ENCODE results near the gene DNAJC6. TPM values are rescaled to one million over a fixed set of nuclear protein-coding genes. Genes with fewer than 3 reads are reported as not detected.
"Not testable (repeated sequence)": the region's sequence is repeated elsewhere in the genome, so short reads cannot be mapped to it uniquely, and the experiment has no call there.

Gene DNAJC6
- polyA plus RNA-seq, 2 of the 4 experiments (the other 2 are of a cell fraction): 3.0 to 5.0 TPM

DNA sequence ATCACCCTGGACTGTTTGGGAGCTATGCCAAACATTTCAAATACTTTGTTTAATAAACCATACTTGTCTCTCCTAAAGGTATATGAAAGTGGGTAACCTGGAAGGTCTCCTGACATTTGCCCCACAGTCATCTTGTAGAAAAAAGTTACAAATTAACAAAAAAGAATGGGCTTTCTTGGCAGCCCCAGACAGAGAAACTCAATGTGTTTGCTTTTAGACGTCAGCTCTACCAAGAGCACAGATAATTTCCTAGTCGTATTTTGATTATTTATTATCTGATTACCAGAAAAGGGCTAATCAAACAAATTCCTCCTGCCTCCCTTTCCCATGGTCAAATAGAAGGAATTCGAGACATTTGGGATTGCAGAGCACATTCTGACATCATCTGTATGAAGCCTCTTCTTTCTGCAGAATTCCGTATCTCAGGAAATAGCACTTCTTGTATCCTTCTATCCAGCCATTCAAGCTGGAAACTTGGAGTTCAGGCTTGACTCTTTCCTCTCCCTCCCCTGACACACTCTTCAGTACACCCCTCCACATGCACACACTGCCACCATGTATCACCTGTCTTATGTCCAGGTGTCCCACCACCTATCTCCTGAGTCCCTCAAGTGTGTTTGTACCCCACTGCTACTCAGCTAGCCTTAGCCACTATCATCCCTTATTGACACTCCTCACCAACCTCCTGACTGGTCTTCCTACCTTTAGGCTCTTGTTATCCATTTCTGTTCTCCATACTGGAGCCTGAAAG, 68.3 kb downstream of the DNAJC6 start:
- Histone ChIP-seq H3K9me3 (no peaks in the 10 kb centered on the region), H3K4me2 (peak overlapping the region; percentile 51), H3K4me3 (no peak overlapping the region), H3K4me1 (peaks cover 15% of the 10 kb centered on the region), H3K27ac (no peak overlapping the region; a peak in 1 of 6 replicates)
- ChIA-PET CTCF (no interaction called here), POLR2A (no interaction called here)
- TF ChIP-seq ZNF302 (CRISPR knock-in tag; IDR thresholded peaks at IDR 0.05): no peak
- TF ChIP-seq HOXA7 (CRISPR knock-in tag; IDR thresholded peaks at IDR 0.05): no peak
- TF ChIP-seq KDM5A (IDR thresholded peaks at IDR 0.05): no peak
- TF ChIP-seq HEYL (CRISPR knock-in tag; IDR thresholded peaks at IDR 0.05): no peak
- TF ChIP-seq, protein P1, sequence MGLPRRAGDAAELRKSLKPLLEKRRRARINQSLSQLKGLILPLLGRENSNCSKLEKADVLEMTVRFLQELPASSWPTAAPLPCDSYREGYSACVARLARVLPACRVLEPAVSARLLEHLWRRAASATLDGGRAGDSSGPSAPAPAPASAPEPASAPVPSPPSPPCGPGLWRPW (IDR thresholded peaks at IDR 0.05): no peak
- TF ChIP-seq, protein P2, sequence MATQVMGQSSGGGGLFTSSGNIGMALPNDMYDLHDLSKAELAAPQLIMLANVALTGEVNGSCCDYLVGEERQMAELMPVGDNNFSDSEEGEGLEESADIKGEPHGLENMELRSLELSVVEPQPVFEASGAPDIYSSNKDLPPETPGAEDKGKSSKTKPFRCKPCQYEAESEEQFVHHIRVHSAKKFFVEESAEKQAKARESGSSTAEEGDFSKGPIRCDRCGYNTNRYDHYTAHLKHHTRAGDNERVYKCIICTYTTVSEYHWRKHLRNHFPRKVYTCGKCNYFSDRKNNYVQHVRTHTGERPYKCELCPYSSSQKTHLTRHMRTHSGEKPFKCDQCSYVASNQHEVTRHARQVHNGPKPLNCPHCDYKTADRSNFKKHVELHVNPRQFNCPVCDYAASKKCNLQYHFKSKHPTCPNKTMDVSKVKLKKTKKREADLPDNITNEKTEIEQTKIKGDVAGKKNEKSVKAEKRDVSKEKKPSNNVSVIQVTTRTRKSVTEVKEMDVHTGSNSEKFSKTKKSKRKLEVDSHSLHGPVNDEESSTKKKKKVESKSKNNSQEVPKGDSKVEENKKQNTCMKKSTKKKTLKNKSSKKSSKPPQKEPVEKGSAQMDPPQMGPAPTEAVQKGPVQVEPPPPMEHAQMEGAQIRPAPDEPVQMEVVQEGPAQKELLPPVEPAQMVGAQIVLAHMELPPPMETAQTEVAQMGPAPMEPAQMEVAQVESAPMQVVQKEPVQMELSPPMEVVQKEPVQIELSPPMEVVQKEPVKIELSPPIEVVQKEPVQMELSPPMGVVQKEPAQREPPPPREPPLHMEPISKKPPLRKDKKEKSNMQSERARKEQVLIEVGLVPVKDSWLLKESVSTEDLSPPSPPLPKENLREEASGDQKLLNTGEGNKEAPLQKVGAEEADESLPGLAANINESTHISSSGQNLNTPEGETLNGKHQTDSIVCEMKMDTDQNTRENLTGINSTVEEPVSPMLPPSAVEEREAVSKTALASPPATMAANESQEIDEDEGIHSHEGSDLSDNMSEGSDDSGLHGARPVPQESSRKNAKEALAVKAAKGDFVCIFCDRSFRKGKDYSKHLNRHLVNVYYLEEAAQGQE (IDR thresholded peaks at IDR 0.05): no peak
- no peak for TF ChIP-seq CBX2 (IDR thresholded peaks at IDR 0.05; ENCODE audit: borderline replicate concordance, low read depth)
- TF ChIP-seq ZC3H11A (IDR thresholded peaks at IDR 0.05): no peak
- no peak for TF ChIP-seq EHMT2 (IDR thresholded peaks at IDR 0.05; ENCODE audit: low read depth)
- no peak for TF ChIP-seq FOSB (CRISPR knock-in tag; IDR thresholded peaks at IDR 0.05)
- TF ChIP-seq RARB (CRISPR knock-in tag; IDR thresholded peaks at IDR 0.05): no peak
- TF ChIP-seq POLR2AphosphoS2 (conservative IDR thresholded peaks at IDR 0.05; ENCODE audit: low read length): no peak
- ATAC-seq (peak in 1 of 2 experiments; percentile 75; a peak in 3 of 6 replicates), DNase-seq (ENCODE audit: low read depth in 1 of 2, low spot score in 1 of 2) (peak in 1 of 2 experiments; percentile 27), FAIRE-seq (no peak)
- WGBS (ENCODE audit: missing lambda C conversion rate): 36% methylated on average over 4 of the region's 4 CpGs

DNA sequence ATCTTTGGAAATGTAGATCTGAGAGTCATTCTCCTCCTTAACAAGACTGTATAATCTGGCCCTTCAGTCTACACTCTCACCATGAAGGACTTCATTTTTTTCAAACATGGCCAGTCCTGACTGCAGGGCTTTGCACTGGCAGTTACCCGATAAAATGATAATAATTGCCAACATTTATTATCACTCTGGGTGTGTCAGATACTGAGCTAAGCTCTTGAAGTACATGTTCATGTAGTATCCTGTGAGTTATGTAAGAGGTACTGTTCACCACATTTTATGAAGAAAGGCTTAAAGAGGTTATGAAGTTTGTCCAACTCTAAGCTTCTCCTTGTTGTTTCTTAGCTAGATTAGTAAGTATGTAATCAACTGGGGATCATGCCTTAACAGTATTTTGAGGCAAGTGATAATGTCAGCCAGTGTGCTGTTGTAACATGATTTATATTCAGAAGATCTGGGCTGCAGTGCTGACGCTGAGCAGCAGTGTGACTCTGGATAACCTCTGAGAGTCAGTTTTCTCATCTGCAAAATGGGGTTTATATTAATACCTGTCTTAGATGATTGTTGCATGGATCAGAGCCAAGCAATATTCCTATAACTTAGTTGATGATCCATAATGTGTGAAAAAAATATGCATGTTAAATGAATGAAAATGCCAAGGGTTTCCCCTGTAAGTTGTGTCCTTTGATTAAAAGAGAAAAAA, 69.1 kb downstream of the DNAJC6 start:
- peaks cover 12% of the 10 kb centered on the region; the same call in 2 of the 3 replicates for H3K4me1 ChIP-seq
- H3K4me2 ChIP-seq: no peak overlapping the region
- H3K27ac ChIP-seq: no peak overlapping the region
- ATAC-seq: no peak; a peak in 1 of 6 replicates
- ChIA-PET CTCF (no interaction called here), POLR2A (no interaction called here)
- no peak overlapping the region for H3K4me3 ChIP-seq
- WGBS (ENCODE audit: missing lambda C conversion rate): 57% methylated on average over 2 of the region's 2 CpGs
- TF ChIP-seq JUNB (IDR thresholded peaks at IDR 0.05) (no peak), EHMT2 (IDR thresholded peaks at IDR 0.05; ENCODE audit: low read depth) (no peak)
- H3K9me3 ChIP-seq: no peaks in the 10 kb centered on the region
- no peak for DNase-seq (ENCODE audit: low read depth in 1 of 2, low spot score in 1 of 2)
- no peak for FAIRE-seq

DNA sequence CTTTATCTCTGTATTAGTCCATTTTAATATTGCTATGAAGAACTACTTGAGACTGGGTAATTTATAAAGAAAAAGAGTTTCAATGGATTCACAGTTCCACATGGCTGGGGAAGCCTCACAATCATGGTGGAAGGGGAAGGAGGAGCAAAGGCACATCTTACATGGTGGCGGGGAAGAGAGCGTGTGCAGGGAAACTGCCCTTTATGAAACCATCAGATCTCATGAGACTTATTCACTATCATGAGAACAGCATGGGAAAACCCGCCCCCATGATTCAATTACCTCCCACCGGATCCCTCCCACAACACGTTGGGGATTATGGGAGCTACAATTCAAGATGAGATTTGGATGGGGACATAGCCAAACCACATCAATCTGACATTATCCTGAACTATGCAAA, 75.1 kb downstream of the DNAJC6 start:
- H3K4me3 ChIP-seq; H3K4me1 ChIP-seq; FAIRE-seq; H3K4me2 ChIP-seq; CTCF ChIA-PET; H3K9me3 ChIP-seq; DNase-seq (ENCODE audit: low read depth in 1 of 2, low spot score in 1 of 2); ATAC-seq; POLR2A ChIA-PET; H3K27ac ChIP-seq: not testable (repeated sequence)
- WGBS (ENCODE audit: missing lambda C conversion rate): 92% methylated on average over 5 of the region's 5 CpGs

DNA sequence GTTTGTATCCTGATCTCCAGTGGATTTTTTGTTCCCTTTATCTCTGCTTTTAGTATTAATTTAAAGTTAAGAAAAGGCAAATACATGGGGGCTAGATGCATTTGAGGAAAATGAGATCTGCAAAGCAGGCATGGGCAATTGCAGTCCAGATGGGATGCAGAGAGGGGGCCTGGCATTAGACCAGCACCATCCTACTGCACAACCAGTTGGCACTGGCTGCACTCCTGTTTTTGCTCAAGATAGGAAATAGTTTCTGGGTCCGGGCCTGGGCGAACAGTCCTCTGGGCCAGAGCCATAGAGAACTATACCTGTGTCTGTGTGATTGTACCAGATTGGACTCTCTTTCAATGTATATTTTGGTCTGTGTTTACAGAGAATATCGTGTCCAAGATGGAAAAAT, 77.1 kb downstream of the DNAJC6 start:
- Histone ChIP-seq H3K9me3 (no peaks in the 10 kb centered on the region), H3K4me3 (no peak overlapping the region), H3K4me2 (no peak overlapping the region), H3K27ac (no peak overlapping the region), H3K4me1 (no peaks in the 10 kb centered on the region)
- no peak for DNase-seq (ENCODE audit: low read depth in 1 of 2, low spot score in 1 of 2)
- 93% methylated on average over 3 of the region's 3 CpGs for WGBS (ENCODE audit: missing lambda C conversion rate)
- ATAC-seq: no peak
- no peak for FAIRE-seq
- ChIA-PET CTCF (no interaction called here), POLR2A (no interaction called here)
- TF ChIP-seq, protein P3, sequence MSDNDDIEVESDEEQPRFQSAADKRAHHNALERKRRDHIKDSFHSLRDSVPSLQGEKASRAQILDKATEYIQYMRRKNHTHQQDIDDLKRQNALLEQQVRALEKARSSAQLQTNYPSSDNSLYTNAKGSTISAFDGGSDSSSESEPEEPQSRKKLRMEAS (IDR thresholded peaks at IDR 0.05): no peak
- TF ChIP-seq TFCP2L1 (CRISPR knock-in tag; IDR thresholded peaks at IDR 0.05): no peak
- no peak for TF ChIP-seq BHLHE40 (IDR thresholded peaks at IDR 0.05; ENCODE audit: low read depth, low read length)
- TF ChIP-seq JUNB (IDR thresholded peaks at IDR 0.05): no peak
- no peak for TF ChIP-seq RFX5 (IDR thresholded peaks at IDR 0.05)
- TF ChIP-seq ZNF302 (CRISPR knock-in tag; IDR thresholded peaks at IDR 0.05): no peak
- TF ChIP-seq, protein P4, sequence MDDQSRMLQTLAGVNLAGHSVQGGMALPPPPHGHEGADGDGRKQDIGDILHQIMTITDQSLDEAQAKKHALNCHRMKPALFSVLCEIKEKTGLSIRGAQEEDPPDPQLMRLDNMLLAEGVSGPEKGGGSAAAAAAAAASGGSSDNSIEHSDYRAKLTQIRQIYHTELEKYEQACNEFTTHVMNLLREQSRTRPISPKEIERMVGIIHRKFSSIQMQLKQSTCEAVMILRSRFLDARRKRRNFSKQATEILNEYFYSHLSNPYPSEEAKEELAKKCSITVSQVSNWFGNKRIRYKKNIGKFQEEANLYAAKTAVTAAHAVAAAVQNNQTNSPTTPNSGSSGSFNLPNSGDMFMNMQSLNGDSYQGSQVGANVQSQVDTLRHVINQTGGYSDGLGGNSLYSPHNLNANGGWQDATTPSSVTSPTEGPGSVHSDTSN (IDR thresholded peaks at IDR 0.05): no peak
- TF ChIP-seq CBX2 (IDR thresholded peaks at IDR 0.05; ENCODE audit: borderline replicate concordance, low read depth): no peak
- TF ChIP-seq, protein P5, sequence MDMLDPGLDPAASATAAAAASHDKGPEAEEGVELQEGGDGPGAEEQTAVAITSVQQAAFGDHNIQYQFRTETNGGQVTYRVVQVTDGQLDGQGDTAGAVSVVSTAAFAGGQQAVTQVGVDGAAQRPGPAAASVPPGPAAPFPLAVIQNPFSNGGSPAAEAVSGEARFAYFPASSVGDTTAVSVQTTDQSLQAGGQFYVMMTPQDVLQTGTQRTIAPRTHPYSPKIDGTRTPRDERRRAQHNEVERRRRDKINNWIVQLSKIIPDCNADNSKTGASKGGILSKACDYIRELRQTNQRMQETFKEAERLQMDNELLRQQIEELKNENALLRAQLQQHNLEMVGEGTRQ (IDR thresholded peaks at IDR 0.05): no peak
- no peak for TF ChIP-seq MYC (IDR thresholded peaks at IDR 0.05; ENCODE audit: borderline replicate concordance, low read length)
- no peak for TF ChIP-seq NR3C1 (IDR thresholded peaks at IDR 0.05)
- no peak for TF ChIP-seq CHD2 (IDR thresholded peaks at IDR 0.05; ENCODE audit: low read length, partially characterized antibody)
- TF ChIP-seq, protein P1 (IDR thresholded peaks at IDR 0.05): no peak
- no peak for TF ChIP-seq NFE2L2 (conservative IDR thresholded peaks at IDR 0.05; ENCODE audit: low read length)

All from A549 (cell line).